ENCODE data around the gene DRD3. TPM values are rescaled to one million over a fixed set of nuclear protein-coding genes. Genes with fewer than 3 reads are reported as not detected.

Gene DRD3
- total and polyA plus RNA-seq, 2 experiments from 2014 or later: 0.21 to 0.65 TPM

GRCh38 chr3:114144909-114145688 lies 33.8 kb downstream of the DRD3 start:
- ATAC-seq (no peak), DNase-seq (ENCODE audit: low spot score) (no peak)
- peak overlapping the region; percentile 45; the same call in 1 of the 2 replicates for H2AFZ ChIP-seq
- TF ChIP-seq CREB1 (CRISPR knock-in tag; IDR thresholded peaks at IDR 0.05; ENCODE audit: low read depth) (no peak), ZNF114 (CRISPR knock-in tag; IDR thresholded peaks at IDR 0.05) (no peak), STAT1 (IDR thresholded peaks at IDR 0.05; ENCODE audit: unreplicated experiment) (no peak), JUNB (IDR thresholded peaks at IDR 0.05; ENCODE audit: unreplicated experiment) (no peak), NANOG (IDR thresholded peaks at IDR 0.05; ENCODE audit: borderline replicate concordance) (no peak), ETS1 (IDR thresholded peaks at IDR 0.05) (no peak), POLR2AphosphoS5 (IDR thresholded peaks at IDR 0.05; ENCODE audit: low read depth) (no peak), ZNF331 (CRISPR knock-in tag; IDR thresholded peaks at IDR 0.05; ENCODE audit: low read depth) (no peak), EZH2 (IDR thresholded peaks at IDR 0.05; ENCODE audit: low read depth, unreplicated experiment) (no peak), REST (IDR thresholded peaks at IDR 0.05; ENCODE audit: unreplicated experiment) (no peak), CTCF (conservative IDR thresholded peaks at IDR 0.05; ENCODE audit: low read depth in 2 of 2) (no peak)
- no peaks in the 10 kb centered on the region for H3K27me3 ChIP-seq (ENCODE audit: insufficient read depth)
- H4K20me1 ChIP-seq (replicated peaks; ENCODE audit: insufficient read depth): no peaks in the 10 kb centered on the region
- no peaks in the 10 kb centered on the region for H3K4me1 ChIP-seq (ENCODE audit: insufficient read depth)
- H3K4me2 ChIP-seq: no peak overlapping the region
- Mint-ChIP-seq H3K27me3 (ENCODE audit: insufficient read depth, low read depth, poor library complexity) (no peaks in the 10 kb centered on the region), H3K4me1 (peaks cover 5% of the 10 kb centered on the region), H3K4me3 (no peak overlapping the region), H3K27ac (no peak overlapping the region), H3K36me3 (ENCODE audit: low read depth) (no peaks in the 10 kb centered on the region), H3K9me3 (no peaks in the 10 kb centered on the region)
- H3K4me3 ChIP-seq: no peak overlapping the region
- H3F3A ChIP-seq (replicated peaks; ENCODE audit: low read depth): no peaks in the 10 kb centered on the region
- no peaks in the 10 kb centered on the region for H3K36me3 ChIP-seq (ENCODE audit: insufficient read depth)
- H3K27ac ChIP-seq (ENCODE audit: low read depth): no peak overlapping the region
- H3K9me2 ChIP-seq (ENCODE audit: insufficient read depth): no peaks in the 10 kb centered on the region; the same call in 1 of the 2 replicates
- no peaks in the 10 kb centered on the region for H3K79me2 ChIP-seq (replicated peaks; ENCODE audit: insufficient read depth)
